ENCODE results near the gene RCOR2.

The RCOR2 gene

DNA sequence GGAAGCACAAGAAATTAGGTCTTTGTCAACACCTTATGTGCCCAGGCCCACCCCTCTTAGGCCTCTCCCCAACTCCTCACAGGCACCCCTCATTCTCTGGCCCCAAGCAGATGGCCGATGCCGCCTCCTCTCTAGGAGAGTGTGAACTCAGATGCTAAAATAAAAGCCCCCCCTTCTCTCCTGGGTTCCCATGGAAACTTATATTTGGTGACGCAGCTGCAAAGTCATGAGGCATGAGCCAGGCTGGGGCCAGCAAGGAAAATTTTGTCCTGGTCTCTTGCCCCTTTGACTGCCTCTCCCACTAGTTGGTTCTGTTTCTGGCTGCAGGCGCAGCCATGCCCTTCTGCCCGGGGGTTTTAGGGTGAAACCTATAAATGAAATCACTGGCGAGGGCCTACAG is 11.8 kb downstream of the RCOR2 start:
- H3K27me3 ChIP-seq (ENCODE audit: insufficient read depth, low read length): no peaks in the 10 kb centered on the region
- H3K36me3 ChIP-seq (ENCODE audit: insufficient read depth, low read length): peaks cover 77% of the 10 kb centered on the region
- no peaks in the 10 kb centered on the region for H3K9me3 ChIP-seq (ENCODE audit: low read length)
- no peaks in the 10 kb centered on the region for H3K4me1 ChIP-seq (ENCODE audit: insufficient read depth, low read length, severe bottlenecking)
- no peaks in the 10 kb centered on the region for H3K9me2 ChIP-seq (ENCODE audit: low read depth, low read length)
- no peak overlapping the region for H3K4me3 ChIP-seq (ENCODE audit: low read depth, low read length, poor library complexity, severe bottlenecking)
- no peak overlapping the region for H3K9ac ChIP-seq (ENCODE audit: low read length)
- H3K27ac ChIP-seq (ENCODE audit: low read depth, low read length, poor library complexity, severe bottlenecking): no peak overlapping the region
- H4K20me1 ChIP-seq (ENCODE audit: insufficient read depth, low read length): no peaks in the 10 kb centered on the region
- no peaks in the 10 kb centered on the region for H3F3A ChIP-seq (ENCODE audit: insufficient read depth, low read length)
- TF ChIP-seq CTCF (IDR thresholded peaks at IDR 0.05; ENCODE audit: low read length) (no peak), EZH2 (IDR thresholded peaks at IDR 0.05; ENCODE audit: borderline replicate concordance, low read length) (no peak)
- H3K4me2 ChIP-seq (ENCODE audit: low read length): no peak overlapping the region
- H2AFZ ChIP-seq (ENCODE audit: low read length): no peak overlapping the region
- no peaks in the 10 kb centered on the region for H3K79me2 ChIP-seq (ENCODE audit: insufficient read depth, low read length)

GRCh38 chr11:63904743-63905142 is 12.2 kb downstream of the RCOR2 start:
- Histone ChIP-seq H3K36me3 (ENCODE audit: insufficient read depth, low read length) (peaks cover 80% of the 10 kb centered on the region), H2AFZ (ENCODE audit: low read length) (no peak overlapping the region)

DNA sequence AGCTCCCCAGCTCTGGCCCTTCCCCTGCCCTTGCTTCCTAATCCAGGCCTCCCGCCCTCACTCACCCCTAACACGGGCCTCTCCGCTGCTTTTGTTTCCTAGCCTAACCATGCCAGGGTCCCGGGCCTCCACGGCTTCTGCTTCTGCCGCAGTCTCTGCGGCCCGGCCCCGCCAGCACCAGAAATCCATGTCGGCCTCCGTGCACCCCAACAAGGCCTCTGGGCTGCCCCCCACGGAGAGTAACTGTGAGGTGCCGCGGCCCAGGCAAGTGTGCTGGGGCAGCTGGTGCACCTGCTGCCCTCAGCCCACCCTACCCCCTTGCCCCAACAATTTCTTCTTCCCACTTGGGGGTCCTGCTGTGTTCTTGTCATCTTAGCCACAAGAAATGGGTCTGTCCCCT is 13.1 kb downstream of the RCOR2 start:
- Histone ChIP-seq H2AFZ (ENCODE audit: low read length) (no peak overlapping the region), H3K4me1 (ENCODE audit: insufficient read depth, low read length, severe bottlenecking) (no peaks in the 10 kb centered on the region), H3K9me3 (ENCODE audit: low read length) (no peaks in the 10 kb centered on the region), H3F3A (ENCODE audit: insufficient read depth, low read length) (no peaks in the 10 kb centered on the region), H3K4me2 (ENCODE audit: low read length) (no peak overlapping the region), H3K4me3 (ENCODE audit: low read depth, low read length, poor library complexity, severe bottlenecking) (no peak overlapping the region), H3K27ac (ENCODE audit: low read depth, low read length, poor library complexity, severe bottlenecking) (no peak overlapping the region), H3K9me2 (ENCODE audit: low read depth, low read length) (no peaks in the 10 kb centered on the region), H4K20me1 (ENCODE audit: insufficient read depth, low read length) (no peaks in the 10 kb centered on the region), H3K9ac (ENCODE audit: low read length) (no peak overlapping the region), H3K36me3 (ENCODE audit: insufficient read depth, low read length) (peaks cover 85% of the 10 kb centered on the region), H3K79me2 (ENCODE audit: insufficient read depth, low read length) (no peaks in the 10 kb centered on the region), H3K27me3 (ENCODE audit: insufficient read depth, low read length) (no peaks in the 10 kb centered on the region)
- TF ChIP-seq CTCF (IDR thresholded peaks at IDR 0.05; ENCODE audit: low read length) (no peak), EZH2 (IDR thresholded peaks at IDR 0.05; ENCODE audit: borderline replicate concordance, low read length) (no peak)

More at GRCh38 chr11:63904743-63905142, 12.2 kb downstream of the RCOR2 start:
- Histone ChIP-seq H3K27ac (ENCODE audit: low read depth, low read length, poor library complexity, severe bottlenecking) (no peak overlapping the region), H3K27me3 (ENCODE audit: insufficient read depth, low read length) (no peaks in the 10 kb centered on the region), H3K4me1 (ENCODE audit: insufficient read depth, low read length, severe bottlenecking) (no peaks in the 10 kb centered on the region), H3K9me3 (ENCODE audit: low read length) (no peaks in the 10 kb centered on the region), H3K4me3 (ENCODE audit: low read depth, low read length, poor library complexity, severe bottlenecking) (no peak overlapping the region), H3K9me2 (ENCODE audit: low read depth, low read length) (no peaks in the 10 kb centered on the region), H3K4me2 (ENCODE audit: low read length) (no peak overlapping the region), H3K9ac (ENCODE audit: low read length) (no peak overlapping the region), H4K20me1 (ENCODE audit: insufficient read depth, low read length) (no peaks in the 10 kb centered on the region), H3F3A (ENCODE audit: insufficient read depth, low read length) (no peaks in the 10 kb centered on the region), H3K79me2 (ENCODE audit: insufficient read depth, low read length) (no peaks in the 10 kb centered on the region)
- no peak for TF ChIP-seq CTCF (IDR thresholded peaks at IDR 0.05; ENCODE audit: low read length)
- no peak for TF ChIP-seq EZH2 (IDR thresholded peaks at IDR 0.05; ENCODE audit: borderline replicate concordance, low read length)

Measured in OCI-LY1 (cell line).